GM23248 (cell line): Measurements from ENCODE around the gene SLAIN2. TPM values are rescaled to one million over a fixed set of nuclear protein-coding genes. Genes with fewer than 3 reads are reported as not detected.
A peak's percentile ranks its signal among the peaks of the same experiment; 100 is the strongest.

Experiments used
- DNase-seq: peaks from one replicate; pipeline ENCODE4 v3.0.0-alpha.2; 2015
- H2AFZ ChIP-seq: fragments of 200-600 bp; sonication (generic); 2 replicates; pipeline ENCODE4 v1.6.1; 2016; ENCODE audit warnings: antibody characterized with exemption
- H3F3A ChIP-seq: fragments of 200-600 bp; sonication (generic); 2 replicates; pipeline ENCODE4 v1.6.1; 2016; ENCODE audit warnings: mild to moderate bottlenecking, antibody characterized with exemption, mixed run types; ENCODE audit not compliant: insufficient read depth
- H3K27ac ChIP-seq: fragments of 200-600 bp; sonication (generic); 2 replicates; pipeline ENCODE4 v1.5.1; 2016; ENCODE audit warnings: mild to moderate bottlenecking
- H3K27me3 ChIP-seq: fragments of 200-600 bp; sonication (generic); replicated peaks from 2 replicates; pipeline ENCODE4 v1.6.1; 2016; ENCODE audit warnings: mild to moderate bottlenecking; ENCODE audit not compliant: insufficient read depth
- H3K36me3 ChIP-seq: fragments of 200-600 bp; sonication (generic); 2 replicates; pipeline ENCODE4 v1.6.1; 2016; ENCODE audit warnings: low read depth, mild to moderate bottlenecking
- H3K4me1 ChIP-seq: fragments of 200-600 bp; sonication (generic); 2 replicates; pipeline ENCODE4 v1.6.1; 2016; ENCODE audit warnings: mild to moderate bottlenecking; ENCODE audit not compliant: insufficient read depth
- H3K4me2 ChIP-seq: fragments of 200-600 bp; sonication (generic); one replicate; pipeline ENCODE4 v1.6.1; 2016; ENCODE audit warnings: mild to moderate bottlenecking; ENCODE audit not compliant: unreplicated experiment
- H3K4me3 ChIP-seq: fragments of 200-600 bp; sonication (generic); 2 replicates; pipeline ENCODE4 v1.5.1; 2016; ENCODE audit warnings: mild to moderate bottlenecking
- H3K79me2 ChIP-seq: fragments of 200-600 bp; sonication (generic); 2 replicates; pipeline ENCODE4 v1.6.1; 2016; ENCODE audit warnings: mild to moderate bottlenecking; ENCODE audit not compliant: insufficient read depth
- H3K9ac ChIP-seq: fragments of 200-600 bp; sonication (generic); 2 replicates; pipeline ENCODE4 v1.6.1; 2016; ENCODE audit warnings: mild to moderate bottlenecking
- H3K9me2 ChIP-seq: fragments of 200-600 bp; sonication (generic); 2 replicates; pipeline ENCODE4 v1.6.1; 2016; ENCODE audit warnings: mixed run types, mild to moderate bottlenecking, moderate library complexity; ENCODE audit not compliant: insufficient read depth
- H3K9me3 ChIP-seq: fragments of 200-600 bp; sonication (generic); one replicate; pipeline ENCODE4 v1.6.1; 2017; ENCODE audit warnings: low read depth
- H4K20me1 ChIP-seq: fragments of 200-600 bp; sonication (generic); 2 replicates; pipeline ENCODE4 v1.6.0; 2016; ENCODE audit not compliant: insufficient read depth
- EZH2 ChIP-seq: fragments of 200-600 bp; sonication (generic); IDR thresholded peaks from 2 replicates; pipeline ENCODE4 v1.6.1; 2018; ENCODE audit warnings: antibody characterized with exemption, mild to moderate bottlenecking; ENCODE audit not compliant: insufficient read depth, poor library complexity, severe bottlenecking
- EZH2phosphoT487 ChIP-seq: fragments of 200-600 bp; sonication (generic); IDR thresholded peaks from 2 replicates; pipeline ENCODE4 v1.6.1; 2018; ENCODE audit warnings: antibody characterized with exemption, moderate library complexity, mild to moderate bottlenecking, low read depth; ENCODE audit not compliant: insufficient read depth
- WGBS, 2 experiments: methylation state at CpG; one replicate each; pipeline ENCODE4 v1.1.6; 2015 to 2017; ENCODE audit warnings: low lambda C conversion rate in 2 of 2, low coverage in 1 of 2; ENCODE audit errors: missing lambda C conversion rate in 2 of 2; 5-methylcytosine and 5-hydroxymethylcytosine counted together
- in situ Hi-C: fragments of 300-500 bp; cut with MboI; formaldehyde crosslinking; loops from 2 replicates; pipeline ENCODE4 v1.15.0; 2020
- polyA plus RNA-seq: library from polyadenylated mRNA; unstranded; fragments of >200 nt; fragmentation: Nextera tagmentation; extraction: Ambion mirVana; gene quantifications from 2 replicates; pipeline ENCODE4 v1.2.1, GENCODE V29; 2016
- total RNA-seq: library from RNA; depleted of rRNA; stranded (reverse); fragments of >200 nt; shearing (Covaris generic); gene quantifications from 2 replicates; pipeline ENCODE4 v1.2.3, GENCODE V29; 2014

Gene SLAIN2
- total and polyA plus RNA-seq, 2 experiments from 2014 or later: 41.9 to 60.4 TPM

DNA sequence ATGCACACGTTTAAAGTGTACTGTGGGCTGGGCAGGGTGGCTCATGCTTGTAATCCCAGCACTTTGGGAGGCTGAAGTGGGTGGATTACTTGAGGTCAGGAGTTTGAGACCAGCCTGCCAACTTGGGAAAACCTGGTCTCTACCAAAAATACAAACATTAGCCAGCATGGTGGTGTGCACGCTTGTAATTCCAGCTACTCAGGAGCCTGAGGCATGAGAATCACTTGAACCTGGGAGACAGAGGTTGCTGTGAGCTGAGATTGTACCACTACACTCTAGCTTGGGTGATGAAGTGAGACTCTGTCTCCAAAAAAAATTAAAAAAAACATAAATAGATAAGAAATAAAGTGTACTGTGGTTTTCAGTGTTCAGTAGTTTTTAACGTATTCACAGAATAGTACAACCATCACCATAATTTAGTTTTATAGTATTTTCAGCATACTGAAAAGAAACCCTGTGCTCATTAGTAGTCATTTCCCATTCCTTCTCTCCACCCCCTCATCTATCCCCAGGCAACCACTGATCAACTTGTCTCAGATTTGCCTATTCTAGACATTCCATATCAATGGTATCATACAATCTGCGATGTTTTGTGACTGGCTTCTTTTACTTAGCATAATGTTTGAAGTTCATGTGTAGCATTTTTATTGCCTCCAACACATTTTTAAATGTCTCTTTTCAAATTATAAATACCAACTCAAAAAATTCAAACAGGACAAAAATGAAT, 19.1 kb downstream of the SLAIN2 start:
- Histone ChIP-seq H3K4me3 (peak overlapping the region; percentile 58), H3K9ac (peak overlapping the region; percentile 67), H2AFZ (no peak overlapping the region), H3K9me3 (no peaks in the 10 kb centered on the region), H3K27ac (peak overlapping the region; percentile 86), H3K36me3 (no peaks in the 10 kb centered on the region), H3K4me2 (peak overlapping the region; percentile 80), H4K20me1 (no peaks in the 10 kb centered on the region; the same call in 1 of the 2 replicates), H3F3A (peaks cover 30% of the 10 kb centered on the region), H3K79me2 (peaks cover 76% of the 10 kb centered on the region), H3K27me3 (no peaks in the 10 kb centered on the region), H3K9me2 (no peaks in the 10 kb centered on the region), H3K4me1 (peaks cover 33% of the 10 kb centered on the region)
- in situ Hi-C loops: no loop called here
- TF ChIP-seq EZH2phosphoT487 (no peak), EZH2 (no peak)
- WGBS, 2 experiments: 15 to 18% methylated on average over 4 of the region's 4 CpGs
- peak; percentile 90 for DNase-seq

DNA sequence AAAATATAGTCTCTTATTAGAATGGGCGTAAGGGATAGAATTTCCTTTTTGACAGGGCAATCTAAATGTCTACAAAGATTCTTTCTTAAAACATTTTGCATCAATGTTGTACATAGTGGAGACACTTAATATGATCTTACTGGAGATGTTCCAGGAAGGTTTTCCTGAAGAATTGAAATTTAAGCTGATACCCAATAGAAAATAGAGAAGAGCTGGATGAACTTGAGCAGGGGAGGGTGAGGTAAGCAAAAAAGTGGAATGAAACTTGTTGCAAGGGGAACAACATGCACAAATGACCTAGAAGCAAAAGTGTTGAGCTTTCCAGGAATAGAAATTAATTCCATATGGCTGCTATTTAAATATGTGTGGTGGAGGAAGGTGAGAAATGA, 19.7 kb downstream of the SLAIN2 start:
- in situ Hi-C loops: no loop called here
- DNase-seq: peak; percentile 49
- Histone ChIP-seq H3K4me2 (peak overlapping the region; percentile 80), H3K27me3 (no peaks in the 10 kb centered on the region), H3K4me1 (peaks cover 33% of the 10 kb centered on the region), H3K36me3 (no peaks in the 10 kb centered on the region), H3K79me2 (peaks cover 76% of the 10 kb centered on the region), H3K9ac (peak overlapping the region; percentile 67), H3K4me3 (peak overlapping the region; percentile 58), H3F3A (peaks cover 30% of the 10 kb centered on the region), H4K20me1 (no peaks in the 10 kb centered on the region; the same call in 1 of the 2 replicates), H3K27ac (peak overlapping the region; percentile 86), H2AFZ (no peak overlapping the region), H3K9me3 (no peaks in the 10 kb centered on the region), H3K9me2 (no peaks in the 10 kb centered on the region)
- WGBS, 2 experiments: 37 to 41% methylated on average over 1 of the region's 1 CpG
- no peak for TF ChIP-seq EZH2phosphoT487
- no peak for TF ChIP-seq EZH2

DNA sequence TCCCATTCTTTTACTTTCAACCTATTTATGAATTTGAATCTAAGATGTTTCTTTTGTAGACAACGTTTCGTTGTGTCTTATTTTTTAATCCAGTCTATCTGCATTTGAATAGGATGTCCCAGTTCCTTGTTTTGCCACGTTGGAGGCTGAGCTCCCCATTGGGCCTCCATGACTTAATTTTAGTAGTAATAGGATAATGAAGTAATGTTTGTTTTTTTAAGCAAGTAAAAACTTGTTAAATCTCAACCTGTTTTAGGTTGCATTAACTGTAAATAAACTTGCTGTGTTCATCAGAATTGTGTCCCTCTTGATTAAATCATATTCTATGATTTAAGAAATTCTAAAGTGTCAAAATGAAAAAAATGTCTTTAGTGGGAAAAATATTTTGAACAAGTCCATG, 25.3 kb downstream of the SLAIN2 start:
- Histone ChIP-seq H3K4me1 (peaks cover 21% of the 10 kb centered on the region), H4K20me1 (no peaks in the 10 kb centered on the region; the same call in 1 of the 2 replicates), H2AFZ (no peak overlapping the region), H3K27ac (no peak overlapping the region), H3K9me2 (no peaks in the 10 kb centered on the region), H3K4me2 (no peak overlapping the region), H3K27me3 (no peaks in the 10 kb centered on the region), H3K79me2 (peaks cover 81% of the 10 kb centered on the region), H3K9ac (no peak overlapping the region), H3F3A (peaks cover 8% of the 10 kb centered on the region), H3K36me3 (no peaks in the 10 kb centered on the region), H3K9me3 (no peaks in the 10 kb centered on the region), H3K4me3 (no peak overlapping the region)
- in situ Hi-C loops: no loop called here
- 57 to 65% methylated on average over 3 of the region's 3 CpGs for WGBS, 2 experiments
- DNase-seq: no peak
- TF ChIP-seq EZH2: no peak
- no peak for TF ChIP-seq EZH2phosphoT487

DNA sequence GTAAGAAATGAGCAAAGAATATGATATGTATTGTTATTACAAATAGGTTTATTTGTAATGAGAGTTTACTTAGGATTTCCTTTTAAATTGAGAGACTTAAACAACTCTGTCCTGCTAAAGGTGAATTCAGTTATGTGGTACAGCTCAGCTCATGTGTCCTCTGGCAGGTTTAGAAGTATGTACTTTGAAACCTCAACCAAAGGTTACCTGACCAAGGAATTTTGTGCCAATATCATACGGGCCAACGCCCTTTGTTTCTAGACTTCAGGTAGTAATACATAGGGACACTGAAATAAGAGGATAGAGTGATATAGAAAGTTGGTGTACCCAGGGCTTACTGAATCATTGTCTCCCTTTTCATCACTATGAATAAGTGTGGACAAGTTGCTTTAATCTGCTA, 25.7 kb downstream of the SLAIN2 start:
- Histone ChIP-seq H3K27me3 (no peaks in the 10 kb centered on the region), H3K9me2 (no peaks in the 10 kb centered on the region), H3F3A (peaks cover 4% of the 10 kb centered on the region), H4K20me1 (no peaks in the 10 kb centered on the region; the same call in 1 of the 2 replicates), H3K4me1 (peaks cover 17% of the 10 kb centered on the region), H3K4me3 (no peak overlapping the region), H3K27ac (no peak overlapping the region), H3K36me3 (no peaks in the 10 kb centered on the region), H3K9me3 (no peaks in the 10 kb centered on the region), H3K4me2 (no peak overlapping the region), H3K9ac (no peak overlapping the region), H2AFZ (no peak overlapping the region), H3K79me2 (peaks cover 81% of the 10 kb centered on the region)
- TF ChIP-seq EZH2 (no peak), EZH2phosphoT487 (no peak)
- no peak for DNase-seq
- 81 to 85% methylated on average over 2 of the region's 2 CpGs for WGBS, 2 experiments
- in situ Hi-C loops: no loop called here
